BJ (cell line): ENCODE measurements around the gene CACNA1G. TPM values are rescaled to one million over a fixed set of nuclear protein-coding genes. Genes with fewer than 3 reads are reported as not detected.

Experiments
- CTCF ChIA-PET: fragments of 350-600 bp; formaldehyde crosslinking; extraction: SDS; loops from one replicate; lab custom pipeline; 2021; ENCODE audit warnings: antibody characterized with exemption, inconsistent platforms; lab: Yijun Ruan, JAX
- POLR2A ChIA-PET: fragments of 300-600 bp; sonication (Branson Sonifier 250); formaldehyde crosslinking; extraction: SDS; loops from one replicate; lab custom pipeline; 2021; ENCODE audit warnings: antibody characterized with exemption; lab: Charles Lee
- DNase-seq: peaks from one replicate; pipeline ENCODE4 v3.0.0-alpha.2; 2011; ENCODE audit warnings: low read depth
- H3K27me3 ChIP-seq: 2 replicates; pipeline ENCODE4 v1.6.0; 2011; ENCODE audit warnings: low read length; ENCODE audit not compliant: control insufficient read depth, insufficient read depth
- H3K36me3 ChIP-seq: 2 replicates; pipeline ENCODE4 v1.5.1; 2011; ENCODE audit warnings: low read length; ENCODE audit not compliant: control insufficient read depth, insufficient read depth
- H3K4me3 ChIP-seq: 2 replicates; pipeline ENCODE4 v1.5.1; 2011; ENCODE audit warnings: low read depth, mild to moderate bottlenecking, control low read depth, low read length
- CTCF ChIP-seq: IDR thresholded peaks from 2 replicates; pipeline ENCODE4 v1.5.1; 2011; ENCODE audit warnings: low read depth, mild to moderate bottlenecking, control low read depth, inconsistent platforms, low read length, moderate library complexity; ENCODE audit not compliant: insufficient read depth
- polyA plus RNA-seq: library from polyadenylated mRNA; depleted of rRNA; stranded (reverse); fragments of >200 nt; gene quantifications from 2 replicates; pipeline ENCODE4 v1.2.3, GENCODE V29; 2011

Gene CACNA1G
- polyA plus RNA-seq, 1 experiment, result 0.02 TPM

- POLR2A ChIA-PET, result no interaction called here
- no peak for TF ChIP-seq CTCF
- Histone ChIP-seq H3K27me3 (peaks cover 23% of the 10 kb centered on the region), H3K36me3 (no peaks in the 10 kb centered on the region), H3K4me3 (no peak overlapping the region)
- CTCF ChIA-PET, result interaction anchor here (1.0 kb wide), 1 partner anchor 110 kb away, joined by 5 read pairs; no protein-coding TSS in a partner anchor
- DNase-seq, result no peak
These were observed 24.2 kb downstream of the CACNA1G start for GRCh38 chr17:50584749-50585148.

GRCh38 chr17:50585346-50585745, 24.8 kb downstream of the CACNA1G start:
- DNase-seq, result no peak
- POLR2A ChIA-PET, result no interaction called here
- TF ChIP-seq CTCF, result no peak
- CTCF ChIA-PET, result interaction anchor here (1.0 to 1.4 kb wide), 3 partner anchors 46 to 109 kb away, joined by 3 to 5 read pairs (median 3); no protein-coding TSS in a partner anchor
- Histone ChIP-seq H3K4me3 (no peak overlapping the region), H3K27me3 (peaks cover 21% of the 10 kb centered on the region), H3K36me3 (no peaks in the 10 kb centered on the region)

GRCh38 chr17:50585891-50586290, 25.4 kb downstream of the CACNA1G start:
- no peak for TF ChIP-seq CTCF
- Histone ChIP-seq H3K4me3 (no peak overlapping the region), H3K27me3 (peaks cover 21% of the 10 kb centered on the region), H3K36me3 (no peaks in the 10 kb centered on the region)
- ChIA-PET POLR2A (no interaction called here), CTCF (interaction anchor here (1.1 to 1.4 kb wide), 3 partner anchors 15 to 96 kb away, joined by 3 to 5 read pairs (median 3); no protein-coding TSS in a partner anchor)
- no peak for DNase-seq

- DNase-seq, result no peak
- no peak for TF ChIP-seq CTCF
- POLR2A ChIA-PET, result no interaction called here
- Histone ChIP-seq H3K36me3 (no peaks in the 10 kb centered on the region), H3K4me3 (no peak overlapping the region), H3K27me3 (peaks cover 21% of the 10 kb centered on the region)
- CTCF ChIA-PET, result interaction anchor here (0.7 to 1.4 kb wide), 4 partner anchors 12 to 95 kb away, joined by 3 to 5 read pairs (median 3); no protein-coding TSS in a partner anchor
These were observed 26.1 kb downstream of the CACNA1G start for GRCh38 chr17:50586421-50587247.

GRCh38 chr17:50587571-50587970, 27.1 kb downstream of the CACNA1G start:
- no peak for TF ChIP-seq CTCF
- ChIA-PET CTCF (no interaction called here), POLR2A (no interaction called here)
- no peak for DNase-seq
- H3K4me3 ChIP-seq, result no peak overlapping the region
- H3K36me3 ChIP-seq, result no peaks in the 10 kb centered on the region
- peaks cover 19% of the 10 kb centered on the region for H3K27me3 ChIP-seq
